ENCODE data around the gene PPIE. TPM values are rescaled to one million over a fixed set of nuclear protein-coding genes. Genes with fewer than 3 reads are reported as not detected.

The PPIE gene
- total and polyA plus RNA-seq, 2 of the 8 experiments (the other 6 are each of a cell fraction or from before 2014, with no cell fraction given): 38.9 to 56.1 TPM

DNA sequence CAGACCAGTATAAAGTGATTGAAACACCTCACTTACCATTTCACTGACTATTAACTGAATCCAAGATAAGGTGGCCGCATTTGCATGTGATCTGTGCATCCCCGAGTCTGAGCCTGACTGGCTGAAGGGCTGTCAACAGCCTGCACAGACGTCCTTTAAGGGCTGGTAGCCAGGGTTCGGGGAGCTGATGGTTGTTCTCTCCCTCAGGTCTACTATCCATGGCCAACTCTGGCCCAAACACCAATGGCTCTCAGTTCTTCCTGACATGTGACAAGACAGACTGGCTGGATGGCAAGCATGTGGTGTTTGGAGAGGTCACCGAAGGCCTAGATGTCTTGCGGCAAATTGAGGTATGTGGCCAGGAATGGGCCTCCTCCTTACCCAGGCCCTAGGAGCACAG, 14.0 kb downstream of the PPIE start:
- Histone ChIP-seq H3K23me2 (ENCODE audit: low read depth, low read length) (no peaks in the 10 kb centered on the region), H4K20me1 (replicated peaks in 1 of 2; ENCODE audit: control insufficient read depth in 1 of 2, insufficient read depth in 2 of 2, low read length in 2 of 2) (peaks cover 2 to 15% of the 10 kb centered on the region in 2 experiments), H2AK5ac (ENCODE audit: low read depth, low read length) (no peak overlapping the region), H3K27ac (ENCODE audit: low read depth, low read length) (no peak overlapping the region), H3K36me3 (ENCODE audit: control insufficient read depth in 2 of 4, insufficient read depth in 4 of 4, low read length in 3 of 4) (peaks cover 15 to 57% (median 34%) of the 10 kb centered on the region in 4 experiments; a peak in 7 of 8 replicates), H3K23ac (ENCODE audit: insufficient read length) (no peak overlapping the region), H4K91ac (replicated peaks; ENCODE audit: insufficient read length, low read length) (no peak overlapping the region), H3K27me3 (replicated peaks in 1 of 4; ENCODE audit: control insufficient read depth in 3 of 4, extremely low read depth in 1 of 4, insufficient read depth in 3 of 4, low read length in 3 of 4) (no peaks in the 10 kb centered on the region), H4K8ac (ENCODE audit: extremely low read depth, insufficient read depth, low read length) (no peak overlapping the region), H2BK120ac (replicated peaks; ENCODE audit: low read depth, low read length) (no peak overlapping the region), H3K79me1 (ENCODE audit: low read depth, low read length) (no peaks in the 10 kb centered on the region), H2BK20ac (ENCODE audit: low read length) (no peak overlapping the region), H2BK5ac (ENCODE audit: low read depth, low read length) (no peak overlapping the region), H3K9ac (replicated peaks in 1 of 4; ENCODE audit: extremely low read depth in 1 of 4, low read depth in 3 of 4, low read length in 3 of 4) (no peak overlapping the region), H3K4me1 (replicated peaks in 1 of 4; ENCODE audit: control insufficient read depth in 3 of 4, insufficient read depth in 4 of 4, low read length in 3 of 4) (no peaks in the 10 kb centered on the region), H3K9me3 (ENCODE audit: insufficient read depth in 2 of 2, low read depth in 1 of 2, low read length in 1 of 2) (no peaks in the 10 kb centered on the region), H4K5ac (ENCODE audit: insufficient read length, low read depth, low read length) (no peak overlapping the region), H3K79me2 (ENCODE audit: control insufficient read depth in 1 of 2, insufficient read depth in 2 of 2, low read length in 2 of 2) (no peaks in the 10 kb centered on the region), H3K14ac (ENCODE audit: insufficient read length) (no peak overlapping the region), H2BK12ac (ENCODE audit: low read depth, low read length) (no peak overlapping the region), H3K18ac (ENCODE audit: extremely low read depth, low read length) (no peak overlapping the region), H2BK15ac (ENCODE audit: low read length) (no peak overlapping the region), H3K56ac (replicated peaks; ENCODE audit: insufficient read length, low read depth, low read length) (no peak overlapping the region), H3K4me3 (ENCODE audit: extremely low read depth in 1 of 4, insufficient read depth in 2 of 4, low read depth in 3 of 4, low read length in 4 of 4) (no peak overlapping the region), H3K4ac (replicated peaks; ENCODE audit: insufficient read length, low read depth, low read length) (no peak overlapping the region), H3K4me2 (ENCODE audit: insufficient read depth in 1 of 2, low read depth in 2 of 2, low read length in 2 of 2) (no peak overlapping the region), H2AFZ (ENCODE audit: low read length) (no peak overlapping the region)
- POLR2A ChIA-PET (ENCODE audit: partially characterized antibody): no interaction called here
- FAIRE-seq: no peak
- CTCF ChIA-PET (ENCODE audit: partially characterized antibody): interaction anchor here (1.1 to 1.6 kb wide), 2 partner anchors 9 to 15 kb away, joined by 3 to 4 read pairs; no protein-coding TSS in a partner anchor
- WGBS, 2 experiments (ENCODE audit: extremely low coverage in 1 of 2, insufficient coverage in 1 of 2, insufficient read length in 1 of 2, insufficient replicate concordance in 2 of 2, low coverage in 1 of 2, low lambda C conversion rate in 2 of 2, missing lambda C conversion rate in 1 of 2): 90% methylated on average over 6 of the region's 6 CpGs; no CpG with 5 or more reads in 1 of the 2 experiments
- DNase-seq (ENCODE audit: low read depth in 1 of 2, low spot score in 2 of 2): no peak
- TF ChIP-seq, protein P1, sequence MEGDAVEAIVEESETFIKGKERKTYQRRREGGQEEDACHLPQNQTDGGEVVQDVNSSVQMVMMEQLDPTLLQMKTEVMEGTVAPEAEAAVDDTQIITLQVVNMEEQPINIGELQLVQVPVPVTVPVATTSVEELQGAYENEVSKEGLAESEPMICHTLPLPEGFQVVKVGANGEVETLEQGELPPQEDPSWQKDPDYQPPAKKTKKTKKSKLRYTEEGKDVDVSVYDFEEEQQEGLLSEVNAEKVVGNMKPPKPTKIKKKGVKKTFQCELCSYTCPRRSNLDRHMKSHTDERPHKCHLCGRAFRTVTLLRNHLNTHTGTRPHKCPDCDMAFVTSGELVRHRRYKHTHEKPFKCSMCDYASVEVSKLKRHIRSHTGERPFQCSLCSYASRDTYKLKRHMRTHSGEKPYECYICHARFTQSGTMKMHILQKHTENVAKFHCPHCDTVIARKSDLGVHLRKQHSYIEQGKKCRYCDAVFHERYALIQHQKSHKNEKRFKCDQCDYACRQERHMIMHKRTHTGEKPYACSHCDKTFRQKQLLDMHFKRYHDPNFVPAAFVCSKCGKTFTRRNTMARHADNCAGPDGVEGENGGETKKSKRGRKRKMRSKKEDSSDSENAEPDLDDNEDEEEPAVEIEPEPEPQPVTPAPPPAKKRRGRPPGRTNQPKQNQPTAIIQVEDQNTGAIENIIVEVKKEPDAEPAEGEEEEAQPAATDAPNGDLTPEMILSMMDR (IDR thresholded peaks at IDR 0.05; ENCODE audit: control extremely low read depth in 1 of 3, insufficient read depth in 1 of 3, low read depth in 1 of 3, low read length in 3 of 3): no peak
- TF ChIP-seq RBBP5 (IDR thresholded peaks at IDR 0.05; ENCODE audit: borderline replicate concordance, low read depth, low read length): no peak
- TF ChIP-seq, protein P2, sequence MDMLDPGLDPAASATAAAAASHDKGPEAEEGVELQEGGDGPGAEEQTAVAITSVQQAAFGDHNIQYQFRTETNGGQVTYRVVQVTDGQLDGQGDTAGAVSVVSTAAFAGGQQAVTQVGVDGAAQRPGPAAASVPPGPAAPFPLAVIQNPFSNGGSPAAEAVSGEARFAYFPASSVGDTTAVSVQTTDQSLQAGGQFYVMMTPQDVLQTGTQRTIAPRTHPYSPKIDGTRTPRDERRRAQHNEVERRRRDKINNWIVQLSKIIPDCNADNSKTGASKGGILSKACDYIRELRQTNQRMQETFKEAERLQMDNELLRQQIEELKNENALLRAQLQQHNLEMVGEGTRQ (IDR thresholded peaks at IDR 0.05; ENCODE audit: low read length): no peak
- no peak for TF ChIP-seq SUZ12 (IDR thresholded peaks at IDR 0.05; ENCODE audit: low read length)
- TF ChIP-seq CREB1 (IDR thresholded peaks at IDR 0.05): no peak
- TF ChIP-seq EZH2 (IDR thresholded peaks at IDR 0.05; ENCODE audit: low read depth, low read length, severe bottlenecking): no peak
- TF ChIP-seq SIN3A (conservative IDR thresholded peaks at IDR 0.05 in 1 of 2, IDR thresholded peaks at IDR 0.05 in 1 of 2; ENCODE audit: low read depth in 1 of 2, low read length in 2 of 2): no peak
- no peak for TF ChIP-seq CHD2 (IDR thresholded peaks at IDR 0.05; ENCODE audit: low read length)
- TF ChIP-seq KDM5A (IDR thresholded peaks at IDR 0.05; ENCODE audit: low read length): no peak
- TF ChIP-seq BCL11A (IDR thresholded peaks at IDR 0.05; ENCODE audit: low read depth in 2 of 2, low read length in 2 of 2): no peak
